Tibial artery (tissue), 4 donors: Measurements from ENCODE around the gene SCAF4.

Experiments used
- DNase-seq, 2 donors: peaks; one replicate each; pipeline ENCODE4 v3.0.0-alpha.2; 2019
- H3K27ac ChIP-seq, 2 donors: fragments of 200-600 bp; sonication (generic) in 1 of 2; 1 replicate in 1 of 2; 2 replicates in 1 of 2; pipeline ENCODE4 v1.5.1; 2018 to 2019; ENCODE audit warnings: mild to moderate bottlenecking in 1 of 2
- H3K27me3 ChIP-seq, 2 donors: fragments of 200-600 bp; sonication (generic) in 1 of 2; one replicate each; pipeline versions ENCODE4 v1.5.1 to v1.6.0; 2016 to 2019
- H3K36me3 ChIP-seq, 3 donors: fragments of 200-600 bp; sonication (generic) in 2 of 3; one replicate each; pipeline ENCODE4 v1.5.1; 2016 to 2019; ENCODE audit warnings: mild to moderate bottlenecking in 2 of 3
- H3K4me1 ChIP-seq, 4 donors: fragments of 200-600 bp; sonication (generic) in 2 of 4; 1 replicate in 3 of 4; 2 replicates in 1 of 4; pipeline ENCODE4 v1.5.1; 2016 to 2019
- H3K4me3 ChIP-seq, 2 donors: fragments of 200-600 bp; sonication (generic) in 1 of 2; 1 replicate in 1 of 2; 2 replicates in 1 of 2; pipeline ENCODE4 v1.5.1; 2018 to 2019; ENCODE audit warnings: mild to moderate bottlenecking in 2 of 2
- H3K9me3 ChIP-seq, 3 donors: fragments of 200-600 bp; sonication (generic) in 1 of 3; one replicate each; pipeline ENCODE4 v1.5.1; 2016 to 2019
- intact Hi-C: fragments of 100-400 bp; cut with DNase I; formaldehyde crosslinking; loops from one replicate; pipeline ENCODE4 v1.15.0; 2023; ENCODE audit warnings: low total_unique reads
- TF ChIP-seq, protein P1 (sequence below), 2 experiments: fragments of 200-600 bp in 1 of 2; fragments of 450-650 bp in 1 of 2; IDR thresholded peaks; one replicate each; pipeline ENCODE4 v1.5.1; 2017 to 2019; ENCODE audit warnings: antibody characterized with exemption in 2 of 2, mild to moderate bottlenecking in 1 of 2, moderate library complexity in 1 of 2

Gene SCAF4

DNA sequence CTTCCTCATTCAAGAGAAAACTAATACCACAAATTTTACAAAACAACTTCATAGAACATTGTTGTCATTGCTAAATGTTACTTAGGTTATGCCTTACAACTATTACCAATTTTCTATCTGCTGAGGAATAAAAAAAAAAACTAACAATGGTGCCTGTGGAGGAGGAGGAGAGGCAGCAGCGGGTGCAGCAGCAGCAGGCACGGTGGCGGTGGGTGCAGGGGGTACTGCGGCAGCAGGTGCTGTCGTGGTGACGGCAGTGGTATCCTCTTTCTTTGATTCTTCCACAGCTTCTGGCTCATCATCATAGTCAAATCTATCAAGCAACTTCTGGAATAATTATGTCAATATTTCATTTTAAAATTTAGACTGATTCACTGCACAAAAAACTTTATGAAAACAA is 35.5 kb downstream of the SCAF4 start:
- H3K4me1 ChIP-seq = no peaks in the 10 kb centered on the region
- H3K36me3 ChIP-seq = peaks cover 50 to 88% (median 71%) of the 10 kb centered on the region in 3 donors
- no peak overlapping the region for H3K4me3 ChIP-seq
- no peak overlapping the region for H3K27ac ChIP-seq
- intact Hi-C loops = no loop called here
- DNase-seq = no peak
- H3K27me3 ChIP-seq = no peaks in the 10 kb centered on the region
- TF ChIP-seq, protein P1, sequence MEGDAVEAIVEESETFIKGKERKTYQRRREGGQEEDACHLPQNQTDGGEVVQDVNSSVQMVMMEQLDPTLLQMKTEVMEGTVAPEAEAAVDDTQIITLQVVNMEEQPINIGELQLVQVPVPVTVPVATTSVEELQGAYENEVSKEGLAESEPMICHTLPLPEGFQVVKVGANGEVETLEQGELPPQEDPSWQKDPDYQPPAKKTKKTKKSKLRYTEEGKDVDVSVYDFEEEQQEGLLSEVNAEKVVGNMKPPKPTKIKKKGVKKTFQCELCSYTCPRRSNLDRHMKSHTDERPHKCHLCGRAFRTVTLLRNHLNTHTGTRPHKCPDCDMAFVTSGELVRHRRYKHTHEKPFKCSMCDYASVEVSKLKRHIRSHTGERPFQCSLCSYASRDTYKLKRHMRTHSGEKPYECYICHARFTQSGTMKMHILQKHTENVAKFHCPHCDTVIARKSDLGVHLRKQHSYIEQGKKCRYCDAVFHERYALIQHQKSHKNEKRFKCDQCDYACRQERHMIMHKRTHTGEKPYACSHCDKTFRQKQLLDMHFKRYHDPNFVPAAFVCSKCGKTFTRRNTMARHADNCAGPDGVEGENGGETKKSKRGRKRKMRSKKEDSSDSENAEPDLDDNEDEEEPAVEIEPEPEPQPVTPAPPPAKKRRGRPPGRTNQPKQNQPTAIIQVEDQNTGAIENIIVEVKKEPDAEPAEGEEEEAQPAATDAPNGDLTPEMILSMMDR (IDR thresholded peaks at IDR 0.05) = no peak
- no peaks in the 10 kb centered on the region for H3K9me3 ChIP-seq

DNA sequence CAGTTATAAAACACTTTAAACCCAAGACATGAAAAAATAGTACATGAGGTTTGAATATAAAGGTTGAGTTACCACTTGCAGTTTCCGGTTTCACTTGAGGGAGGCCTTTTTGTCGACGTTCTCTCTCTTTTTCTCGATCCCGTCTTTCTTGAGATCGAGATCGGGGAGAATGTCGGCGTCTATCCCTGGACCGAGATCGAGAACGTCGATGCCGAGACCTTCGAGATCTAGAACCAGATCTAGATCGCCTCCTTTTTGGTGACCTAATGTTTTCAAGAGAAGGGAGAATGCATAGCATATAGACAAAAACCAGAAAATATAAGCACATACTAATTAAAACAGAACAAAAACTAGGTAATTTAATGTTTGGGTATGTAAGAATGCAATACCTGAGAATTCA is 38.7 kb downstream of the SCAF4 start:
- no peak for DNase-seq
- TF ChIP-seq, protein P1 (IDR thresholded peaks at IDR 0.05) = no peak
- intact Hi-C loops = no loop called here
- no peak overlapping the region for H3K4me3 ChIP-seq
- no peaks in the 10 kb centered on the region for H3K4me1 ChIP-seq
- no peak overlapping the region for H3K27ac ChIP-seq
- peaks cover 66 to 94% (median 81%) of the 10 kb centered on the region in 3 donors for H3K36me3 ChIP-seq
- no peaks in the 10 kb centered on the region for H3K27me3 ChIP-seq
- H3K9me3 ChIP-seq = no peaks in the 10 kb centered on the region

DNA sequence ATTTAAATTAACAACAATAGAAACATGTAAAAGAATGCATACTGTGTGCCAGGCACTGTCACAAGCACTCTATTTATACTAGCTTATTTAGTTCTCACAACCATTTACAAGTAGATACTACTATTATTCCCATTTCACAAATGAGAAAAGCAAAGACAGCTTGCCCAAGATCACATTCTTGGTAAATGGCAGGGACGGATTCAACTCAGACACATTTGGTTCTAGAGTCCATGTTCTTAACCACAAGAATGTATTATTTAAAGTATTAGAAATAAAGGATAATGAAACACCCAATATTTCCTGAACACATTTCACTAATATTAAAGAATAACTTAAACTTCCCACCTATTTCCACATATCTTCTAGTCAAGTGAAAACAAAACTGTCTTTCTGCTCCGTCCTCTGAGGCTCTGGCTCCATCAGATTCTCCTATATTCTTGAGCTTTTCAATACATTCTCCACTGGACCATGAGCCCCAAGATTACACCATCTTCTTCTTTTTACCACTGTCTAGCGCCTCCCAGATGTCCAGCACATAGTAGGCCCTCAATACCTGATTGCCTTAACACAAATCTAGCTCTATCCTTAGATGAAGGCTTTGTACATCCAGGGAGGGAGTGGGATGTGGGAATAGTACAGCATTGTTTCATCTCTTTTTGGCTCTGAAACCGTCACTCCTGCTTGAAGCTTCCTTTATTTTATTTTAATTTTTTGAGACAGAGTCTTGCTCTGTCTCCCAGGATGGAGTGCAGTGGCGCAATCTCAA is 43.1 kb downstream of the SCAF4 start:
- Histone ChIP-seq H3K9me3 (no peaks in the 10 kb centered on the region), H3K27me3 (no peaks in the 10 kb centered on the region), H3K36me3 (peaks cover 90 to 99% (median 92%) of the 10 kb centered on the region in 3 donors), H3K4me3 (no peak overlapping the region), H3K27ac (no peak overlapping the region), H3K4me1 (no peaks in the 10 kb centered on the region)
- DNase-seq = no peak
- intact Hi-C loops = no loop called here
- TF ChIP-seq, protein P1 (IDR thresholded peaks at IDR 0.05) = no peak

DNA sequence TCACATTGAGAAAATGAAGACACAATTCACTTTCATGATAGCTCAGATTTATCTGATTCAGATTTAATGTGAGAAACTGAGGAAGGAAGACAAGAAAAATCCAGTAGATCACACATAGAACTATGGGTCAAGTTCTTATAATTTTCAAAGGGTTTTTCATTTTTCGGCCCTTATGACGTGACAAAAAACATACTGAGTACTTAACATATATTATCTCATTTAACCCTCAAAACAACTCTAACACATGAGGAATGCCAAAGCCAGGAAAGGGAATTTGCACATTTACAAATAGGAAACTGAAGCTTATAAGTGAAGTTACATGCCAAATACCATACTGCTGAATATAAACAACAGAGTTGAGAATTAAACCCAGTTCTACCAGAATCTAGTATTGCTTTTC is 44.8 kb downstream of the SCAF4 start:
- H3K36me3 ChIP-seq = peaks cover 79 to 100% (median 93%) of the 10 kb centered on the region in 3 donors
- no peaks in the 10 kb centered on the region for H3K9me3 ChIP-seq
- TF ChIP-seq, protein P1 (IDR thresholded peaks at IDR 0.05) = no peak
- H3K27me3 ChIP-seq = no peaks in the 10 kb centered on the region
- H3K27ac ChIP-seq = no peak overlapping the region
- intact Hi-C loops = no loop called here
- no peak for DNase-seq
- H3K4me1 ChIP-seq = no peaks in the 10 kb centered on the region
- no peak overlapping the region for H3K4me3 ChIP-seq

DNA sequence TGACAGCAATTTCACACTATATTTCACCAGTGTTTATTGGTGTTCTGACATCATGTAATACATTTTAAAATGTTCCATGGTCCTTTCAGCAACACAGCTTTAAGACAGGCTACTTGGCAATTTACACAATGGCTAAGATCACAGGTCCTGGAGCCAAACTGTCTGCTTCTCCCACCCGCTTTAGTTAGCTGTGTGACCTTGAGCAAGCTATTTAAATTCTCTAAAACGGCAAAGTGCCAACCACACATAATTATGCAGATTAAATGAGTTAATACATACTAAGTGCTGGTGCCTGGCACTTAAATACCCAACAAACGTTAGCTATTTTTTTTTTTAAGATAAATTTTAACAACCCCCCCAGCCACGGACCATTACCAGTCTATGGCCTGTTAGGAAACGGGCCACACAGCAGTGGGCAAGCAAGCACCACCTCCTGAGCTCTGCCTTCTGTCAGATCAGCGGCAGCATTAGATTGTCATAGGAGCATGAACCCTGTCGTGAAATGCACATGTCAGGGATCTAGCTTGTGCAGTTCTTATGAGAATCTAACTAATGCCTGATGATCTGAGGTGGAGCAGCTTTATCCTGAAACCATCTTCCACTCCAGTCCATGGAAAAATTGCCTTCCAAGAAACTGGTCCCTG is 45.5 kb downstream of the SCAF4 start:
- H3K4me1 ChIP-seq = no peaks in the 10 kb centered on the region
- intact Hi-C loops = no loop called here
- H3K4me3 ChIP-seq = no peak overlapping the region
- no peaks in the 10 kb centered on the region for H3K27me3 ChIP-seq
- no peak for DNase-seq
- peaks cover 72 to 96% (median 93%) of the 10 kb centered on the region in 3 donors for H3K36me3 ChIP-seq
- TF ChIP-seq, protein P1 (IDR thresholded peaks at IDR 0.05) = no peak
- H3K27ac ChIP-seq = no peak overlapping the region
- H3K9me3 ChIP-seq = no peaks in the 10 kb centered on the region
